Measurements from ENCODE around the gene MDH1.
"Not testable (repeated sequence)": the region's sequence is repeated elsewhere in the genome, so short reads cannot be mapped to it uniquely, and the experiment has no call there.

DNA sequence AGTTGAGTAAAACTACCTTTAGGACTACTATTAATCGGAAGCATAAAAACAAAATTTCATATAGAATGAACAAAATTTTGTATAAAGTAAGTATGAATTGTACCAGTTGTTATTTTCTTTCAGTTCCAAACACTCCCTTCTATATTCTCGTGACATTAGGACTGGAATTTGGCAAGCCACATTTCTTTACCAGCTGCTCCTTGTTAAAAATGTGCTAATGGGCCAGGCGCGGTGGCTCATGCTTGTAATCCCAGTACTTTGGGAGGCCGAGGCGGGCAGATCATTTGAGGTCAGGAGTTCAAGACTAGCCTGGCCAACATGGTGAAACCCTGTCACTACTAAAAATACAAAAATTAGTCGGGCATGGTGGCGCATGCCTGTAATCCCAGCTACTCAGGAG, 20.1 kb downstream of the MDH1 start:
- TF ChIP-seq POLR2AphosphoS5 (IDR thresholded peaks at IDR 0.05); EZH2 (IDR thresholded peaks at IDR 0.05; ENCODE audit: borderline replicate concordance, insufficient read depth, low read length, poor library complexity, severe bottlenecking); SMC3 (conservative IDR thresholded peaks at IDR 0.05; ENCODE audit: poor library complexity); MXI1 (conservative IDR thresholded peaks at IDR 0.05; ENCODE audit: poor library complexity, severe bottlenecking); REST (IDR thresholded peaks at IDR 0.05; ENCODE audit: borderline replicate concordance); RAD21 (conservative IDR thresholded peaks at IDR 0.05); TAF1 (IDR thresholded peaks at IDR 0.05; ENCODE audit: low read depth): not testable (repeated sequence)
- TF ChIP-seq, protein P1, sequence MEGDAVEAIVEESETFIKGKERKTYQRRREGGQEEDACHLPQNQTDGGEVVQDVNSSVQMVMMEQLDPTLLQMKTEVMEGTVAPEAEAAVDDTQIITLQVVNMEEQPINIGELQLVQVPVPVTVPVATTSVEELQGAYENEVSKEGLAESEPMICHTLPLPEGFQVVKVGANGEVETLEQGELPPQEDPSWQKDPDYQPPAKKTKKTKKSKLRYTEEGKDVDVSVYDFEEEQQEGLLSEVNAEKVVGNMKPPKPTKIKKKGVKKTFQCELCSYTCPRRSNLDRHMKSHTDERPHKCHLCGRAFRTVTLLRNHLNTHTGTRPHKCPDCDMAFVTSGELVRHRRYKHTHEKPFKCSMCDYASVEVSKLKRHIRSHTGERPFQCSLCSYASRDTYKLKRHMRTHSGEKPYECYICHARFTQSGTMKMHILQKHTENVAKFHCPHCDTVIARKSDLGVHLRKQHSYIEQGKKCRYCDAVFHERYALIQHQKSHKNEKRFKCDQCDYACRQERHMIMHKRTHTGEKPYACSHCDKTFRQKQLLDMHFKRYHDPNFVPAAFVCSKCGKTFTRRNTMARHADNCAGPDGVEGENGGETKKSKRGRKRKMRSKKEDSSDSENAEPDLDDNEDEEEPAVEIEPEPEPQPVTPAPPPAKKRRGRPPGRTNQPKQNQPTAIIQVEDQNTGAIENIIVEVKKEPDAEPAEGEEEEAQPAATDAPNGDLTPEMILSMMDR (IDR thresholded peaks at IDR 0.05; ENCODE audit: poor library complexity, severe bottlenecking) = not testable (repeated sequence)
